ENCODE measurements around the gene YIPF2.

DNA sequence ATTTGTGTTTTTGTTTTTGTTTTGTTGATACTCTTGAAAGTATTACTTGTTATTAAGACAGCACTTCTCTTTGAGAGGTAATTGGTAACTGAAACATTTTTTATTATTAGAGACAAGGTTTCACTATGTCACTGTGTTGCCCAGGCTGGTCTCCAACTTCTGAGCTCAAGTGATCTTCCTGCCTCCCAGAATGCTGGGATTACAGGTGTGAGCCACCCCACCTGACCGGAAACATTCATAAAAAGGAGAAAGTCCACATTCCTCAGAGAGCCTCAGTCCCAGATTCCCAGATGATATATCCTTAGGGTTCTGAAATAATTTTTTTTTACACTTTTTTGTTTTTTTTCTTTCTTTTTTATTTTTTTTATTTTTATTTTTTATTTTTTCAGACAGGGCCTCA, 54.4 kb downstream of the YIPF2 start:
- TF ChIP-seq TAF1 (IDR thresholded peaks at IDR 0.05; ENCODE audit: low read depth, low read length) (no peak), POLR2A (IDR thresholded peaks at IDR 0.05; ENCODE audit: low read depth, low read length) (no peak), POLR2AphosphoS5 (IDR thresholded peaks at IDR 0.05; ENCODE audit: low read depth, low read length) (no peak), PAX5 (IDR thresholded peaks at IDR 0.05; ENCODE audit: insufficient read depth, low read length, severe bottlenecking) (no peak), SPI1 (IDR thresholded peaks at IDR 0.05; ENCODE audit: low read depth, low read length) (no peak), POU2F2 (IDR thresholded peaks at IDR 0.05; ENCODE audit: low read depth, low read length) (no peak)
